Measurements from ENCODE around the gene TBATA. TPM values are rescaled to one million over a fixed set of nuclear protein-coding genes. Genes with fewer than 3 reads are reported as not detected.

TBATA gene
- total and polyA plus RNA-seq, 2 of the 8 experiments (the other 6 are each of a cell fraction or from before 2014, with no cell fraction given) = not detected

GRCh38 chr10:70797840-70798239 lies 12.7 kb upstream of the TBATA start (continued):
- TF ChIP-seq YY1 (IDR thresholded peaks at IDR 0.05; ENCODE audit: low read depth, low read length) = no peak
- TF ChIP-seq MAX (IDR thresholded peaks at IDR 0.05) = no peak
- TF ChIP-seq TAF1 (IDR thresholded peaks at IDR 0.05; ENCODE audit: low read depth, low read length) = no peak
- TF ChIP-seq CHD7 (IDR thresholded peaks at IDR 0.05; ENCODE audit: insufficient replicate concordance, low read length) = no peak
- TF ChIP-seq ZNF274 (IDR thresholded peaks at IDR 0.05; ENCODE audit: borderline replicate concordance, extremely low read depth, low read length) = no peak
- TF ChIP-seq EGR1 (IDR thresholded peaks at IDR 0.05; ENCODE audit: borderline replicate concordance, low read depth, low read length) = no peak

Data from H1 (cell line).